Measurements from ENCODE around the gene PLEK.

The PLEK gene

GRCh38 chr2:68383778-68384177 is 18.7 kb downstream of the PLEK start:
- Histone ChIP-seq H3K27me3 (replicated peaks) (peaks cover 2% of the 10 kb centered on the region), H3K27ac (no peak overlapping the region), H3K4me3 (ENCODE audit: low read depth, low read length) (no peak overlapping the region), H3K36me3 (replicated peaks) (no peaks in the 10 kb centered on the region)
- no peak for DNase-seq
- TF ChIP-seq, protein P1, sequence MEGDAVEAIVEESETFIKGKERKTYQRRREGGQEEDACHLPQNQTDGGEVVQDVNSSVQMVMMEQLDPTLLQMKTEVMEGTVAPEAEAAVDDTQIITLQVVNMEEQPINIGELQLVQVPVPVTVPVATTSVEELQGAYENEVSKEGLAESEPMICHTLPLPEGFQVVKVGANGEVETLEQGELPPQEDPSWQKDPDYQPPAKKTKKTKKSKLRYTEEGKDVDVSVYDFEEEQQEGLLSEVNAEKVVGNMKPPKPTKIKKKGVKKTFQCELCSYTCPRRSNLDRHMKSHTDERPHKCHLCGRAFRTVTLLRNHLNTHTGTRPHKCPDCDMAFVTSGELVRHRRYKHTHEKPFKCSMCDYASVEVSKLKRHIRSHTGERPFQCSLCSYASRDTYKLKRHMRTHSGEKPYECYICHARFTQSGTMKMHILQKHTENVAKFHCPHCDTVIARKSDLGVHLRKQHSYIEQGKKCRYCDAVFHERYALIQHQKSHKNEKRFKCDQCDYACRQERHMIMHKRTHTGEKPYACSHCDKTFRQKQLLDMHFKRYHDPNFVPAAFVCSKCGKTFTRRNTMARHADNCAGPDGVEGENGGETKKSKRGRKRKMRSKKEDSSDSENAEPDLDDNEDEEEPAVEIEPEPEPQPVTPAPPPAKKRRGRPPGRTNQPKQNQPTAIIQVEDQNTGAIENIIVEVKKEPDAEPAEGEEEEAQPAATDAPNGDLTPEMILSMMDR (IDR thresholded peaks at IDR 0.05; ENCODE audit: low read depth, low read length, missing control alignments) = no peak
- in situ Hi-C loops (cut with HindIII; ENCODE audit: low pct_ligation_motif_present, low sequenced_read_pairs) = no loop called here

- TF ChIP-seq, protein P1 (IDR thresholded peaks at IDR 0.05; ENCODE audit: low read depth, low read length, missing control alignments) = no peak
- no peak overlapping the region for H3K27ac ChIP-seq
- no peaks in the 10 kb centered on the region for H3K36me3 ChIP-seq (replicated peaks)
- in situ Hi-C loops (cut with HindIII; ENCODE audit: low pct_ligation_motif_present, low sequenced_read_pairs) = no loop called here
- H3K27me3 ChIP-seq (replicated peaks) = peaks cover 2% of the 10 kb centered on the region
- no peak overlapping the region for H3K4me3 ChIP-seq (ENCODE audit: low read depth, low read length)
- no peak for DNase-seq
Observed at GRCh38 chr2:68384485-68385107, 19.5 kb downstream of the PLEK start.

DNA sequence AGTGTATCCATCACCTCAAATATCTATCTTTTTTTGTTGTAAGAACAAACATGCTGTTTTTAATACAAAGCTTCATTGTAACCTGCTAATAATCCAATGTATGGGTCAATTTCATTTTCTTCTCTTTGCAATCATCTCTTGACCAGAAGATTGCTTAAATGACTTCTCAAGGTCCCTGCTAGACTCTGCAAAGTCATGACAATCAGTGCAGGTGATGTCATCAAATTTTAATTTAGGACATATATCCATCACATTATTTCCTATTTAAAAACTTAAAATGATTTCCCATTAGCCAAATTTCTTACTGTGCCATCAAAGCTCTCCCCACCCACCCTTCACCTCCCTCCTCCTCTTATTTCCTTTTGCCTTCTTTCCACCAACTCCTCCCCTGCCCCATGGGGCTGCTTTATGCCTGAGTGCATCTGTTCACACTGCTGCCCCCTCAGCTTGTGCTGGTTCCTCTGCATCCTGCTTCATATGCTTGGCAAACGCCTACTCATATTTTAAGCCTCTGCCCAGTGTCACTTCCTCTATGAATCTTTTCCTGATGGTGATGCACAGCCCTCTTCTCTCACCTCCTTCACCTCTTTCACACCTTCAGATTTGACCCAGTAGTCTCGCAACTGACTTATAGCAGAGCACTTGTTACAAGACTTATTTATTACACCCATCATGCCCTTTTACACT is 20.3 kb downstream of the PLEK start:
- Histone ChIP-seq H3K27ac (no peak overlapping the region), H3K36me3 (replicated peaks) (no peaks in the 10 kb centered on the region), H3K4me3 (ENCODE audit: low read depth, low read length) (no peak overlapping the region), H3K27me3 (replicated peaks) (peaks cover 2% of the 10 kb centered on the region)
- TF ChIP-seq, protein P1 (IDR thresholded peaks at IDR 0.05; ENCODE audit: low read depth, low read length, missing control alignments) = no peak
- no peak for DNase-seq
- in situ Hi-C loops (cut with HindIII; ENCODE audit: low pct_ligation_motif_present, low sequenced_read_pairs) = no loop called here

- Histone ChIP-seq H3K27ac (no peak overlapping the region), H3K4me3 (ENCODE audit: low read depth, low read length) (no peak overlapping the region), H3K27me3 (replicated peaks) (peaks cover 2% of the 10 kb centered on the region), H3K36me3 (replicated peaks) (no peaks in the 10 kb centered on the region)
- TF ChIP-seq, protein P1 (IDR thresholded peaks at IDR 0.05; ENCODE audit: low read depth, low read length, missing control alignments) = no peak
- no peak for DNase-seq
- in situ Hi-C loops (cut with HindIII; ENCODE audit: low pct_ligation_motif_present, low sequenced_read_pairs) = no loop called here
Observed at GRCh38 chr2:68385907-68386287, 20.8 kb downstream of the PLEK start.

- H3K27me3 ChIP-seq (replicated peaks) = peaks cover 2% of the 10 kb centered on the region
- no peak overlapping the region for H3K4me3 ChIP-seq (ENCODE audit: low read depth, low read length)
- DNase-seq = no peak
- no peaks in the 10 kb centered on the region for H3K36me3 ChIP-seq (replicated peaks)
- in situ Hi-C loops (cut with HindIII; ENCODE audit: low pct_ligation_motif_present, low sequenced_read_pairs) = no loop called here
- TF ChIP-seq, protein P1 (IDR thresholded peaks at IDR 0.05; ENCODE audit: low read depth, low read length, missing control alignments) = no peak
- no peak overlapping the region for H3K27ac ChIP-seq
Observed at GRCh38 chr2:68386365-68386764, 21.3 kb downstream of the PLEK start.
